Right lobe of liver (tissue), 4 donors: ENCODE results near the gene RCL1.

Experiments used
- CTCF ChIP-seq, 4 donors: fragments of 200-600 bp in 3 of 4; fragments of 450-650 bp in 1 of 4; IDR thresholded peaks; one replicate each; pipeline versions ENCODE4 v1.5.1 to v1.8.0; 2016 to 2022; ENCODE audit warnings: antibody characterized with exemption in 4 of 4, mild to moderate bottlenecking in 2 of 4
- POLR2A ChIP-seq: fragments of 450-650 bp; IDR thresholded peaks from one replicate; pipeline ENCODE4 v1.6.1; 2017; ENCODE audit warnings: antibody characterized with exemption, mild to moderate bottlenecking
- donor health status: DM: no; HTN: no; CAD: no.
- donor health status: DM: no; HTN: no; CAD: no.
- donor health status: DM: no; HTN: yes; CAD: no.

GRCh38 chr9:4799775-4800174 lies 7.0 kb downstream of the RCL1 start:
- TF ChIP-seq CTCF (IDR thresholded peaks at IDR 0.05) (no peak), POLR2A (no peak)
